ENCODE measurements around the gene TUBGCP2.

- TF ChIP-seq CTCF (IDR thresholded peaks at IDR 0.05; ENCODE audit: borderline replicate concordance, extremely low read depth, low read length, poor library complexity, severe bottlenecking) (no peak), EZH2 (IDR thresholded peaks at IDR 0.05; ENCODE audit: borderline replicate concordance, low read depth, low read length, severe bottlenecking) (no peak)
These were observed 78.1 kb downstream of the TUBGCP2 start for GRCh38 chr10:133230387-133231195.
